Tibial nerve (tissue), 4 donors: ENCODE measurements around the gene C12orf57. TPM values are rescaled to one million over a fixed set of nuclear protein-coding genes. Genes with fewer than 3 reads are reported as not detected.

Source experiments
- DNase-seq, 2 donors: peaks; one replicate each; pipeline ENCODE4 v3.0.0-alpha.2; 2019; ENCODE audit warnings: low spot score in 2 of 2
- H3K27ac ChIP-seq, 4 donors: fragments of 200-600 bp; sonication (generic) in 3 of 4; one replicate each; pipeline ENCODE4 v1.5.1; 2017 to 2019; ENCODE audit warnings: mild to moderate bottlenecking in 1 of 4
- H3K27me3 ChIP-seq, 2 donors: fragments of 200-600 bp; sonication (generic) in 1 of 2; one replicate each; pipeline versions ENCODE4 v1.5.1 to v1.6.0; 2017 to 2019
- H3K36me3 ChIP-seq, 3 donors: fragments of 200-600 bp; sonication (generic); one replicate each; pipeline ENCODE4 v1.5.1; 2018 to 2019
- H3K4me1 ChIP-seq, 4 donors: fragments of 200-600 bp; sonication (generic) in 3 of 4; one replicate each; pipeline ENCODE4 v1.5.1; 2017 to 2019
- H3K4me3 ChIP-seq, 4 donors: fragments of 200-600 bp; sonication (generic) in 3 of 4; one replicate each; pipeline ENCODE4 v1.5.1; 2017 to 2019; ENCODE audit warnings: mild to moderate bottlenecking in 1 of 4, moderate library complexity in 1 of 4
- H3K9me3 ChIP-seq, 4 donors: fragments of 200-600 bp; sonication (generic) in 3 of 4; one replicate each; pipeline ENCODE4 v1.5.1; 2017 to 2019
- CTCF ChIP-seq, 5 experiments: fragments of 200-600 bp in 3 of 5; fragments of 450-650 bp in 2 of 5; sonication (generic) in 3 of 5; IDR thresholded peaks; one replicate each; pipeline ENCODE4 v1.5.1; 2016 to 2019; ENCODE audit warnings: antibody characterized with exemption in 5 of 5, mild to moderate bottlenecking in 3 of 5, moderate library complexity in 2 of 5
- EP300 ChIP-seq, 2 donors: sonication (generic); formaldehyde crosslinking; IDR thresholded peaks; one replicate each; pipeline ENCODE4 v1.6.1; 2017; ENCODE audit warnings: antibody characterized with exemption in 2 of 2, mild to moderate bottlenecking in 1 of 2
- POLR2A ChIP-seq, 2 donors: fragments of 450-650 bp; IDR thresholded peaks; one replicate each; pipeline ENCODE4 v1.6.1; 2017; ENCODE audit warnings: antibody characterized with exemption in 2 of 2, mild to moderate bottlenecking in 2 of 2, moderate library complexity in 2 of 2
- WGBS, 2 donors: methylation state at CpG; one replicate each; pipeline ENCODE4 v1.1.5; 2018; 5-methylcytosine and 5-hydroxymethylcytosine counted together
- total RNA-seq, 4 donors: library from RNA; depleted of rRNA; stranded (reverse); fragments of >200 nt; gene quantifications; one replicate each; pipeline ENCODE4 v1.1.0, GENCODE V29; 2016

Gene C12orf57
- total RNA-seq, 4 donors from 2014 or later = 569 to 764 (median 665) TPM

GRCh38 chr12:6953442-6954315 lies 9.9 kb downstream of the C12orf57 start:
- no peaks in the 10 kb centered on the region for H3K9me3 ChIP-seq
- peaks cover 0 to 53% (median 19%) of the 10 kb centered on the region in 4 donors for H3K4me1 ChIP-seq
- no peaks in the 10 kb centered on the region for H3K27me3 ChIP-seq
- peak in 1 of 2 donors; percentile 51 for TF ChIP-seq EP300 (IDR thresholded peaks at IDR 0.05)
- peak in 1 of 5 experiments; percentile 15 for TF ChIP-seq CTCF (IDR thresholded peaks at IDR 0.05)
- TF ChIP-seq POLR2A (IDR thresholded peaks at IDR 0.05) = peak in 1 of 2 donors; percentile 23
- peak overlapping the region in 3 of 4 donors; percentile 53 to 80 (median 74) for H3K27ac ChIP-seq
- peak in 1 of 2 donors; percentile 76 for DNase-seq
- peak overlapping the region in 3 of 4 donors; percentile 11 to 49 (median 46) for H3K4me3 ChIP-seq
- WGBS, 2 donors = 36 to 38% methylated on average over 24 of the region's 24 CpGs
- H3K36me3 ChIP-seq = no peaks in the 10 kb centered on the region

DNA sequence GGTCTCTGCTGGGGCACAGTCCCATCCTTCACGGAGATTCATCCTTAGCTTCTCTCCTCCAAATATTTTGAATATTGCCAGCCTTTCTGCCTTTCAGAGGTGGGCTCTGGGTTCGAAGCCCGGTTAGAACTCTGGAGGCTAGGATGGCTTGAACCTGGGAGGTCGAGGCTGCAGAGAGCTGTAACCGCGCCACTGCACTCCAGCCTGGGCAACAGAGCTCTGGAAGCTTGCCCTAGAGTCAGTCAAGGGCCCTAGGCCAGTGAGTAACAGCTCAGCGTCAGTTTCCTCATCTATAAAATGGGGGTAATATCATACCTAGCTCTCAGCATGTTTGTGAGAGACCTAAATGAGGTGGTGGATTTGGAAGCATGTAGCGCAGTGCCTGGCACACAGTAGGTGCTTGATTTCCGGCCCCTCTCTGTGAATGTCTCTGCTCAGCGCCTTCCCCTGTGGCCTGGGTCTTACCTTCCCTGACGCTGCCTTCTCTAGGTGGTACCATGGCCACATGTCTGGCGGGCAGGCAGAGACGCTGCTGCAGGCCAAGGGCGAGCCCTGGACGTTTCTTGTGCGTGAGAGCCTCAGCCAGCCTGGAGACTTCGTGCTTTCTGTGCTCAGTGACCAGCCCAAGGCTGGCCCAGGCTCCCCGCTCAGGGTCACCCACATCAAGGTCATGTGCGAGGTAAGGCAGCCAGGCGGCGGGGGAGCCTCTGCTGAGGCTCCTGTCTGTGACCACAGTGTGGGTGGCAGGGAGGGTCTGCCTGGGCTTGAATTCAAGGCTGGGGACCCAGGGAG lies 10.7 kb downstream of the C12orf57 start:
- Histone ChIP-seq H3K4me1 (peaks cover 0 to 48% (median 19%) of the 10 kb centered on the region in 4 donors), H3K27me3 (no peaks in the 10 kb centered on the region), H3K27ac (peak overlapping the region in 3 of 4 donors; percentile 53 to 80 (median 57)), H3K36me3 (no peaks in the 10 kb centered on the region), H3K4me3 (peak overlapping the region in 2 of 4 donors; percentile 13 to 20), H3K9me3 (no peaks in the 10 kb centered on the region)
- DNase-seq = no peak
- WGBS, 2 donors = 82 to 83% methylated on average over 21 of the region's 21 CpGs
- TF ChIP-seq EP300 (IDR thresholded peaks at IDR 0.05) = no peak
- TF ChIP-seq POLR2A (IDR thresholded peaks at IDR 0.05) = no peak
- no peak for TF ChIP-seq CTCF (IDR thresholded peaks at IDR 0.05)

GRCh38 chr12:6955108-6956020 lies 11.5 kb downstream of the C12orf57 start:
- Histone ChIP-seq H3K27me3 (no peaks in the 10 kb centered on the region), H3K27ac (peak overlapping the region in 1 of 4 donors; percentile 80), H3K36me3 (no peaks in the 10 kb centered on the region), H3K9me3 (no peaks in the 10 kb centered on the region), H3K4me3 (no peak overlapping the region), H3K4me1 (peaks cover 0 to 55% (median 24%) of the 10 kb centered on the region in 4 donors)
- DNase-seq = no peak
- WGBS, 2 donors = 83 to 88% methylated on average over 22 of the region's 22 CpGs
- TF ChIP-seq EP300 (IDR thresholded peaks at IDR 0.05) (no peak), CTCF (IDR thresholded peaks at IDR 0.05) (no peak), POLR2A (IDR thresholded peaks at IDR 0.05) (no peak)

GRCh38 chr12:6956021-6956727 lies 12.4 kb downstream of the C12orf57 start:
- TF ChIP-seq POLR2A (IDR thresholded peaks at IDR 0.05) (no peak), CTCF (IDR thresholded peaks at IDR 0.05) (no peak), EP300 (IDR thresholded peaks at IDR 0.05) (no peak)
- Histone ChIP-seq H3K27ac (no peak overlapping the region), H3K4me1 (peaks cover 0 to 63% (median 29%) of the 10 kb centered on the region in 4 donors), H3K36me3 (no peaks in the 10 kb centered on the region), H3K27me3 (no peaks in the 10 kb centered on the region), H3K4me3 (no peak overlapping the region), H3K9me3 (no peaks in the 10 kb centered on the region)
- WGBS, 2 donors = 75 to 78% methylated on average over 14 to 22 of the region's 28 CpGs
- DNase-seq = no peak
